GM19023 (cell line): Measurements from ENCODE around the gene DYRK4.
"Not testable (repeated sequence)": the region's sequence is repeated elsewhere in the genome, so short reads cannot be mapped to it uniquely, and the experiment has no call there.

Experiments used
- ATAC-seq: cut with Tn5 transposase; IDR thresholded peaks from one replicate; pipeline ENCODE4 v1.9.1; 2021; ENCODE audit warnings: mild to moderate bottlenecking, moderate library complexity; ENCODE audit not compliant: unreplicated experiment

Gene DYRK4

GRCh38 chr12:4562034-4562657 lies at the start of gene DYRK4:
Gene DYRK4 (plus strand): TSS chr12:4562208. CDS start chr12:4562246, 38 bp downstream.
- no peak for ATAC-seq

- no peak for ATAC-seq
Observed at GRCh38 chr12:4518106-4518728, 43.8 kb upstream of the DYRK4 start.

- not testable (repeated sequence) for ATAC-seq
Observed at GRCh38 chr12:4523443-4523842, 38.6 kb upstream of the DYRK4 start.

- no peak for ATAC-seq
Observed at GRCh38 chr12:4526923-4527546, 35.0 kb upstream of the DYRK4 start.

GRCh38 chr12:4530160-4530559 lies 31.8 kb upstream of the DYRK4 start:
- ATAC-seq = no peak

- ATAC-seq = no peak
Observed at GRCh38 chr12:4530982-4531586, 30.9 kb upstream of the DYRK4 start.

- ATAC-seq = no peak
Observed at GRCh38 chr12:4535092-4535491, 26.9 kb upstream of the DYRK4 start.

- no peak for ATAC-seq
Observed at GRCh38 chr12:4535871-4536270, 26.1 kb upstream of the DYRK4 start.

GRCh38 chr12:4538207-4539160 lies 23.5 kb upstream of the DYRK4 start, which contains the start of gene RAD51AP1:
Gene RAD51AP1 (plus strand): TSS chr12:4538890. CDS start chr12:4538940, 50 bp downstream.
- peak; percentile 96 for ATAC-seq

GRCh38 chr12:4539167-4539870 lies 22.7 kb upstream of the DYRK4 start:
- ATAC-seq = no peak

GRCh38 chr12:4540170-4540569 lies 21.8 kb upstream of the DYRK4 start:
- ATAC-seq = no peak

GRCh38 chr12:4540638-4541037 lies 21.4 kb upstream of the DYRK4 start:
- no peak for ATAC-seq

- ATAC-seq = no peak
Observed at GRCh38 chr12:4545195-4545594, 16.8 kb upstream of the DYRK4 start.

- no peak for ATAC-seq
Observed at GRCh38 chr12:4552191-4552590, 9.8 kb upstream of the DYRK4 start.

GRCh38 chr12:4553943-4554342 lies 8.1 kb upstream of the DYRK4 start:
- no peak for ATAC-seq

- no peak for ATAC-seq
Observed at GRCh38 chr12:4555804-4556203, 6.2 kb upstream of the DYRK4 start.

- no peak for ATAC-seq
Observed at GRCh38 chr12:4556735-4557530, 5.1 kb upstream of the DYRK4 start.

- ATAC-seq = no peak
Observed at GRCh38 chr12:4557586-4557985, 4.4 kb upstream of the DYRK4 start.

GRCh38 chr12:4558171-4558570 lies 3.8 kb upstream of the DYRK4 start:
- no peak for ATAC-seq
